Vagina (tissue), 2 donors: ENCODE results near the gene PAN2.

ENCODE experiments used
- POLR2A ChIP-seq, 2 donors: fragments of 450-650 bp; IDR thresholded peaks; one replicate each; pipeline ENCODE4 v1.6.1; 2017; ENCODE audit warnings: antibody characterized with exemption in 2 of 2, mild to moderate bottlenecking in 2 of 2, moderate library complexity in 2 of 2
- POLR2AphosphoS5 ChIP-seq, 2 donors: sonication (generic); formaldehyde crosslinking; IDR thresholded peaks; one replicate each; pipeline ENCODE4 v1.9.0; 2017; ENCODE audit warnings: antibody characterized with exemption in 2 of 2, mild to moderate bottlenecking in 2 of 2, low read depth in 1 of 2; ENCODE audit not compliant: insufficient read depth in 1 of 2
- TF ChIP-seq, protein P1 (sequence below), 3 experiments: fragments of 450-650 bp in 2 of 3; fragments of 200-600 bp in 1 of 3; sonication (generic) in 1 of 3; IDR thresholded peaks; one replicate each; pipeline ENCODE4 v1.5.1; 2017 to 2019; ENCODE audit warnings: antibody characterized with exemption in 3 of 3, mild to moderate bottlenecking in 2 of 3, moderate library complexity in 2 of 3

DNA sequence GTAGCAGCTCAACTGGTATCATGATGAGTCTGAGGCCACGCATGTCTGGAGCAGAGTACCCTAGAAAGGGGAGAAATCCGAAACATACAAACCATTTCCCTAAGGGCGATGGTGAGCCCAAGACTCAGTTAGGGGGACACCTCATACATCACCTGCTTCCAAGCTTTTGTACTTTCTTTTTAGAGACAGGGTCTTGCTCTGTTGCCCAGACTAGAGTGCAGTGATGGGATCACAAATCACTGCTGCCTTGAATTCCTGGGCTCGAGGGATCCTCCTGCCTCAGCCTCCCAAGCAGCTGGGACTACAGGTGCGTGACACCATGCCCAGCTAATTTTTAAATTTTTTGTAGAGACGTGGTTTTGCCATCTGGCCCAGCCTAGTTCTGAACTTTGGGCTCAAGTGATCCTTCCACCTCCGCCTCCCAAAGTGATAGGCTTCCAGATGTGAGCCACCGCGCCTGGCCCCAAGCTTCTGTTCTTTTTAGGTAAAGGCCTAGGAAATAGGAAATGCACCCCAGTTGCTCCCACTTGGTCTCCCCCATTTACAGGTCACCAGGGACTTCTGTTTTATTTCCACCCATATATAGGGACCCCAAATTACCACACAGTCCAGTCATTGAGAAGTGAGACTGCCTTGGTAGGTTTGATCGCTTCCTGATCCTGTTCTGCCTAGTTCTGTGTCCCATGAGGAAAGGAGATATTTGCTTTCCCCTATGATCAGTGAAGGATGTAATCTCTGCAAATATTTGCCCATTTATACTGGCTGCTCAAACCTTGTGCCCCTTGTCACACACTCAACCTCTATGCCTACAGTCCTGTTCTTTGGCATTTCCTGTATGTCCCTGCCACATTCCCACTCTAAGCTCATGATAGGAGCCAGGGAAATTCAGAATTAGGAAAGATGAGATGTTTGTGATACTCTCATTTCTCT, 28.6 kb upstream of the PAN2 start, which contains the start of gene APOF:
- TF ChIP-seq POLR2AphosphoS5 (IDR thresholded peaks at IDR 0.05; ENCODE audit: insufficient read depth in 1 of 2, low read depth in 1 of 2) (no peak), POLR2A (IDR thresholded peaks at IDR 0.05) (no peak)
- TF ChIP-seq, protein P1, sequence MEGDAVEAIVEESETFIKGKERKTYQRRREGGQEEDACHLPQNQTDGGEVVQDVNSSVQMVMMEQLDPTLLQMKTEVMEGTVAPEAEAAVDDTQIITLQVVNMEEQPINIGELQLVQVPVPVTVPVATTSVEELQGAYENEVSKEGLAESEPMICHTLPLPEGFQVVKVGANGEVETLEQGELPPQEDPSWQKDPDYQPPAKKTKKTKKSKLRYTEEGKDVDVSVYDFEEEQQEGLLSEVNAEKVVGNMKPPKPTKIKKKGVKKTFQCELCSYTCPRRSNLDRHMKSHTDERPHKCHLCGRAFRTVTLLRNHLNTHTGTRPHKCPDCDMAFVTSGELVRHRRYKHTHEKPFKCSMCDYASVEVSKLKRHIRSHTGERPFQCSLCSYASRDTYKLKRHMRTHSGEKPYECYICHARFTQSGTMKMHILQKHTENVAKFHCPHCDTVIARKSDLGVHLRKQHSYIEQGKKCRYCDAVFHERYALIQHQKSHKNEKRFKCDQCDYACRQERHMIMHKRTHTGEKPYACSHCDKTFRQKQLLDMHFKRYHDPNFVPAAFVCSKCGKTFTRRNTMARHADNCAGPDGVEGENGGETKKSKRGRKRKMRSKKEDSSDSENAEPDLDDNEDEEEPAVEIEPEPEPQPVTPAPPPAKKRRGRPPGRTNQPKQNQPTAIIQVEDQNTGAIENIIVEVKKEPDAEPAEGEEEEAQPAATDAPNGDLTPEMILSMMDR (IDR thresholded peaks at IDR 0.05), result no peak
